HG03354 (cell line): ENCODE measurements around the gene LRIG2.

Source experiments
- ATAC-seq: cut with Tn5 transposase; IDR thresholded peaks from one replicate; pipeline ENCODE4 v1.9.1; 2021; ENCODE audit warnings: mild to moderate bottlenecking; ENCODE audit not compliant: unreplicated experiment, poor library complexity, severe bottlenecking

The LRIG2 gene

DNA sequence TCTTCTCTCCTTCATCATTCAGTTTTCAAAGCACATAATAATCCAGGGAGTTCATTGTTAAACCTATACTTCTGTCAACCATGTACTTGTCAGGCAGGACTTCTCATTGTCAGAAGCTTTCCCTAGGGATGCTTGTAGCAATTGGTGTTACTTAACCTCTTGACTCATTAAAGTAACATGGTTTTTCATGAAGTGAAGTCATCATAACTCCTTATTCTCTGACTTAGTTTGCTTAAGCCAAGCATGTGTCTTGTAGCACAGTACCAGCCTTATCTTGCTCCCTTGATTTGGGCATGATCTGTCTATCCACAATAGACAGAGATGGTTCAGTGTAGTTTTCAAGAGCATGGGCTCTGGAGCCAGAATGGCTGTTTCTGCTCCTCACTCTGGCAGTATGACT lies 45.3 kb downstream of the LRIG2 start:
- no peak for ATAC-seq

DNA sequence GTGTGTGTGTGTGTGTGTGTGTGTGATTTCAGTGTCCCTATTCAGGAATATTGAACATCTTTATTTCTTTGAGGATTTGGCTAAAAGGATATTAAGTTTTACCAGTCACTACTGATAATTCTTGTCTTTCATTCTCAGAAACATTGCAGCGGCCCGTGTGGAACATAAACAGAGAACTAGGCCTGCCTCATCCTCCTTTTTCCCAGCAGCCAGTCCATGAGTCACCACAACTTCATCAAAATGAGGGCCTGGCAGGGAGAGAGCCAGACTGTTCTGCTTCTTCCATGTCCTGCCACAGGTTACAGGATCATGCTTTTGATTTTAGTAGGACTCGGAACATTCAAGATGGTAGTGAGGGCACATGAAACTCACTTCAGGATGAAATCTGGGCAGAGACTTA lies 50.7 kb downstream of the LRIG2 start:
- no peak for ATAC-seq

DNA sequence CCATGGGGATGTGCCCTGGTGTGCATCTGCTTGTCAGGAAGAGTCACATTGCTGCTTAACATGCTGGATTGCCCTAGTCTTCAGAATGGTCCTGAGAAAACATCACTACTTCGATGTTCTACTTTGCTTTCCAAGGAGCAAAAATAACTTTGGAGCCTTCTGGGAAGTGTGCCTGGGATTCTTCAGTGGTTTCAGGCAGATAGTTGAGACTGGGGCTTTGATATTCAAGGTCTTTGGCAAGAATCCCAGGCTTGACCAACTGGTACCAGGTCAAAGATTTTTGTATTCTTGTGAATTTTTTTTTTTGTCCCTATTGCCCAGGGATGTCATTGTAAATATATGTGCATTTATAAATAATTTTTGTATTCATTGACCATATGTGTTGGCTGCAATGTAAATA lies 51.4 kb downstream of the LRIG2 start:
- no peak for ATAC-seq

DNA sequence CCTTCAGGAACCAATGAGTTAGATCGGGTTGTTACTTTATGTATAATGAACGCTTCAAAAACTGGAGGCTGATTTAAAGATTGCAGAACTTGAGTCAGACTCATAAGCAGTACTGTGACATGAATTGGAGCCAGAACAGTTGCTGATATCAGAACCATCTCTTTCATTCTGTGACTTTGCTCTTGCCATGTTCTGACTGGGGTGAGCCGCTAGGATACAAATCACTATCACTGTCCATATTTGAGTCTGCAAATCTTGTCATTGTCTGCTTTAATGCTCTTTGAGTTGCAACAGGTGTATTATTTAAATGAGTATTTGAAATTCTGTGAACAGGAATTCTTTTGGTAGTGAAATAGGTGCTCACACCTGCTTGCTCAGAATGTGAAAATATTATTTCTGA lies 52.5 kb downstream of the LRIG2 start:
- ATAC-seq = no peak

DNA sequence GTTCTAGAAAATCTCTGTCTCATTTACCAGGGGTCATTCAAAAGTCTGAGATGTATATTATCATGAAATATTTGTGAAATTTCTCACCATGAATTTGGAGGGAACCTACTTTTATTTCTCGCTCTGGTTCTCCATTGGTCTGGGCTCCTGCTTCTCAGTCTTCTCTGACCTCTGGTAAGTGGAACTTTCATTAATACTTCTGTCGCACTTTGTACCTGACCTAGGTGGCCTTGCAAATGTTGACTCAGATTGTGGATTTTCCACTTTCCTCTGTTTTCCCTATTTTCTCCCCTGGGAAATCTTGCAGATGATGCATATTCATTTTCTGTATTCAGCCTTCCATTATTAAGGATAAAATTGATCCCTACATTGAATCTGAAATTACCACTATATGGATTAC lies 53.2 kb downstream of the LRIG2 start:
- no peak for ATAC-seq

DNA sequence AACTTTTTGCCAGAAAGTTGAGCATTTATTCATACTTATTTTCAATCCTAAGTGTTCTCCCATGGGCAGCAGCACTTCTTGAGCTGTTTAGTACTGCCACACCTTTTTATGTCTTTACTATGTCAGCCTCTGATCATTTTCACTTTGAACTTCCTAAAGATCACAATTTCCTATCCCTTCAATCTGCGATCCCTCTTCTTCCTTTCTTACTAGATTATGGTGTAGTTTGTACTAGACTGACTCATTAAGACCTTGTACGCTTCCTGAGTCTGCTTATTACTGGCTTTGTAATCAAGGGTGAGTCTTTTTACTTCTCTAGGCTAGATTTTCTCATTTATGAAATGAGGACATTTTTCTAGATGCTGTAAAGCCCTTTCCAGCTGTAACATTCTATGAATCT lies 55.1 kb downstream of the LRIG2 start:
- ATAC-seq = no peak

DNA sequence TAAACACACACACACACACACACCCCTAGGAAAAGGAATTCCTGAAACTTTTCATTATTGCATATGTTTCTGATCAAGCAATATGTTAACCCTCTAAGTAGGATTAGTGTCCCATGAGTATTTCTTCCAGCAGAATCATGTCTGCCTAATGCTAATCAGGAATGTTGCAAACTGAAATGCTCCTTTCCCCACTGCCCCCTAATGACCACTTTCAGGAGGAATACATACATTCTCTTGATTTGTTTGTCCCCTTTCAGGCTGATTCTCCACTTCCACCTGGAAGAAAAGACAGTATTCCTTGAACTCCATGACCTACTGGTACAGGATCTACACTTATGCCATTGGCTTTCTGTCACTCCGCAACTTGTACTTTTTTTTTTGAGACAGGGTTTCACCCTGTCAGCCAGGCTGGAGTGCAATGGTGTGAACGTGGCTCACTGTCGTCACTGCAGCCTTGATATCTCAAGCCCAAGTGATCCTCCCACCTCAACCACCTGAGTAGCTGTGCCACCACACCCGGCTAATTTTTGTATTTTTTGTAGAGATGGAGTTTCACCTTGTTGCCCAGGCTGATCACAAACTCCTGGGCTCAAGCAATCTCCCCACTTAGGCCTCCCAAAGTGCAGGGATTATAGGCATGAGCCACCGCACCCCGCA lies 56.7 kb downstream of the LRIG2 start:
- ATAC-seq = no peak

DNA sequence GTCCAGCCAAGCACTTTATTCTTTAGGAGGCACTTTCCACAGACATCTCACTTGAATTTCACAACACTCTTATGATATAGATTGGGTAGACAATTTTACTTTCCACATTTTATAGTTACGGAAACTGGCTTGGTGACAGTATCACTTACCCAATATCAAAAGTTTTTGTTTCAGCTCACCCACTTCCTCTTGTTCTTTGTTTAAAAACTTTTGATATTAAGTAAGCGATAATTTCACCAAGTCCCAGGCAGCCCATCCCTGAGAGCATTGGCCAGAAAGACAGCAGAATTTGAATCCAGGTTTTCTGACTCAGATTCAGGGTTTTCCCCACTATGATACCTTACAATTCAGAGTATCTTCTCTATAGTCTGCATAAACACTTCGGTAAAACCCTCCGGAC lies 60.0 kb downstream of the LRIG2 start:
- no peak for ATAC-seq

DNA sequence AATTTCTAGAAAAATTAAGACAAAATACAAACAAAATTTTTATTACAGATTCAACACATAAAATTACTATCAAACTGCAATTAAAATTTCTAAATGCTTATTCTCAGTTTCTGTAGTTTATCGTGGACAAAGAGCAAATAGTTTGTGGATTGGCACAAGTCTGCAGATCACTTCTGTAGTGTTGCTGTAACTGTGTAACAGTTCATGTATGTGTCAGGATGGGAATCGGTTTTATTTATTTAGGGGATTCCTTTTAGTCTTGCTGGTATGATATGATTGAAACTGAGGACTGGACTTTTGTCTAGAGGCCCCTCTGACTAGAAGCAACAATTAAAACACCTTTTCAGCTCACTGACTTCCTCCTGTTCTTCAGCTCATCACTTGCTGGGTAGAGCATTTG lies 60.8 kb downstream of the LRIG2 start:
- no peak for ATAC-seq

DNA sequence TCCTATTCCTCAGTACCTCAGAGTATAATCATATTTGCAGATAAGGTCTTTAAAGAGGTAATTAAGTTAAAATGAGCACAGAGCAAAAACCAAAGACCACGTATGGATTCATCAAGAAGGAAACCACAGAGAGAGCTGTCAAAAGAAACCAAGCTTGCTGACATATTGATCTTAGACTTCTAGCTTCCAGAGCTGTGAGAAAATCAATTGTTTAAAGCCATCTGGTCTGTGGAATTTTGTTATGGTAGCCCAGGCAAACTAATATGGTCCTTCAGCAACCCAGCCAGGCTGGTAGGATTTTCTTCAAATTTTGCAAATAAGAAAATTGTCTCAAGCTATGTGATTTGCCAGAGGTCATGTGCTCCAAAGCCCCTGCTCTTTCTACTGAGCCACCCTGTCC lies 62.5 kb downstream of the LRIG2 start:
- no peak for ATAC-seq

DNA sequence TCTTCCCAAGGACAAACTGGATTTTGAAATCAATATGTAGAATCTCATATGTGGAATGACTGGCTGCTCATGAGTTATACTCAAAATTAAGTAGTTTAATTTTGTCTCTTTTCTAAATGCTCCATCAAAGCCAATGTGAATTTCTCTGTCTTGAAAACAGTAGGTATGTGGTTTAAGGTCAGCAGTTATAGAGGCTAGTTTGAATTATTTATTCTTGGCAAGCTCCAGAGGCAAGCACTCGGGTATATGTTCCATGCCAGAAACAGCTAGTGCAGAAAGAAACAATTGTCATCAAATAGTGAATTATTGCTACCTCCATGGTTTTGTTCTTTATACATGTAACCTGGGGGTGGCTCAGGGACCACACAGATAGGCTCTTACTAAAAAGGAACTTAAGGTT lies 63.5 kb downstream of the LRIG2 start:
- no peak for ATAC-seq

DNA sequence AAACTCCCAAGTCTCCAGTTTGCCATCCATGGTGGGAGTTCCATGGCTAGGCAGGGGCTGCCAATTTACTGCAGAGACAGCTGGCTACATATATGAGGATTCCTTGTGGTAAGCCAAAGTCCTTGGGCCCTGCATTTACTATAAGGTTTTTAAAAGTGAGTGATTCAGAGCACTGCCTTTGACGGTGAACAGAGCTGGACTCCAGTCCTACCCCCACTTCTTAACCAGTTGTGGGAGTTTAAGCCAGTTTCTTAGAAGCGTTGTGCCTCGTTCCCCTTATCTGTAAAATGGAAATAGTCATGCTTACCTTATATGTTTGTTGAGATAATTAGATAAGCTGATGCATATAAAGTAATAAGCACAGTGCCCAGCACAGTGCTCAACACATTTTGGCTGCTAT lies 64.6 kb downstream of the LRIG2 start:
- no peak for ATAC-seq

DNA sequence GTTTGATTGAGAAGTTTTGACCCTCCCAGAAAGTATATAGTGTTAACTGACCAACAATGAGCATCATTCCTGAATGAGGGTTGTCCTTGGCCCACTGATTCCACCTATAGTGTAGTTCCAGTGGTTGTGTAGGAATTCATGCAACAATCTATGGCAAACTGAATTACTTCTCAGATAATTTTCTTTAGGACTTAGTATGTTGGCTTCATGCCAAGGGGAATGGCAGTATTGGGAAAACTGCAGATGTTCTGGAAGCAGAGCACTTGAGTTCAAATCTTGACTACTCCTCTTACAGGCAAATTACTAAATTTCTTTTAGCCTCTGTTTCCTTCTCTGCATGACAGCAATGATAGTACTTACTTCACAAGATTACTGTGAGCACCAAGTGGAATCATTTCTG lies 65.8 kb downstream of the LRIG2 start:
- ATAC-seq = no peak

DNA sequence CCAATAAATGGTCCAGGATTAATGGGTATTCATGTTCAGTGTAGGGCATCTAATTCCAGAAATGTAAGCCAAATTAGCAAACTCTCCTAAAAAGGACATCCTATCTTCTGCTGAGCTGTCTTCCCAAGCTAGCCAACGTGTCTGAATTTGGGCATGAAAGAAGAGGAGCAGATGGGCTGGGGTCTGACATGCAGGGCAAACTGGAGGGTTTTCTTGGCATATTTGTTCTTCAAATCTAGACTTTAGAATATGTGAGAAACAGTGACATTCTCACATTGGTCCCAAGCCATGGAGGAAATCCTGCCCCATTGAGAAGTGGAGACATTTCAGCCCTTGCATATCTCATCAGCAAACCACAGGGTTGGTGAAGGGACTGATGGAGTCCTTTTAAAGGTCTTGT lies 67.2 kb downstream of the LRIG2 start:
- ATAC-seq = no peak

DNA sequence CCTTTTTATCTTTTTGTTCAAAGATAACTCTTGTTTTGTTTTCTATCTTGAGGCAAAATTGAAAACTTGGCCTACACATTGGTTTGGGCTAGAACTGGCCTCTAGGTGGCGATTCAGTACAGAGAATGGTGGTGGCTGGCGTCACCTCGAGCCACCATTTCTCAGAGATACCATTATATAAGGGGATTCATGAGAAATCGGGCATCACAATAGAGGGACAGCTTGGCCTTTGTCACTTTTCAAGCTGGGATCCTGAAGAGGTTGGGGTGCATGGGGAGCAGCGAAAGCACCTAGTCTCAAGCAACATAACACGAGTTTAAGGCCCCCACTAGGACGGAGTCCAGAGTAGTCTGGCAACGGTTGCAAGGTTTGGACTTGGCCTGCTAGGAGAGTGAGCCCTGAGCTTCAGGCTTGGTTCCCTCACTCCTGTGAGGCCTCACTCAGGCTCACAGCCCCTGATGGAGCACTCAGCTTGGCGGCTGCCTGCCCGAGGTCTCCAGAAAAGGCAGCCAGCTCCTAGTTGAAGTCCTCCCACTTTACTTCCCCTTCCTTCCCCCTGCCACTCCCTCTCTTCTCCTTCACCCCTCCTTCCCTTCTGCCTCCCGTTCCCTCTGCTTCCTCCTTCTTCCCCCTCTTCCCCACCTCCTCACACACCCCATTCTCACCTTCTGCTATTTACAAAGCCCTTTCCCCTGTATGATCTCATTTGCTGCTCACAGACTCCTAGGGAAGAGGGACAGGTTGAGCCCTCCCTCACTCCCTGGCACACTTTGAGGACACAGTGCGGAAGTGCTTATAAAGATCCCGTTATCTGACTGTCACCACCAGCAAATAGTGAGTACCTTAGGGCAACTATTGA lies 67.8 kb downstream of the LRIG2 start:
- ATAC-seq = peak; percentile 89

DNA sequence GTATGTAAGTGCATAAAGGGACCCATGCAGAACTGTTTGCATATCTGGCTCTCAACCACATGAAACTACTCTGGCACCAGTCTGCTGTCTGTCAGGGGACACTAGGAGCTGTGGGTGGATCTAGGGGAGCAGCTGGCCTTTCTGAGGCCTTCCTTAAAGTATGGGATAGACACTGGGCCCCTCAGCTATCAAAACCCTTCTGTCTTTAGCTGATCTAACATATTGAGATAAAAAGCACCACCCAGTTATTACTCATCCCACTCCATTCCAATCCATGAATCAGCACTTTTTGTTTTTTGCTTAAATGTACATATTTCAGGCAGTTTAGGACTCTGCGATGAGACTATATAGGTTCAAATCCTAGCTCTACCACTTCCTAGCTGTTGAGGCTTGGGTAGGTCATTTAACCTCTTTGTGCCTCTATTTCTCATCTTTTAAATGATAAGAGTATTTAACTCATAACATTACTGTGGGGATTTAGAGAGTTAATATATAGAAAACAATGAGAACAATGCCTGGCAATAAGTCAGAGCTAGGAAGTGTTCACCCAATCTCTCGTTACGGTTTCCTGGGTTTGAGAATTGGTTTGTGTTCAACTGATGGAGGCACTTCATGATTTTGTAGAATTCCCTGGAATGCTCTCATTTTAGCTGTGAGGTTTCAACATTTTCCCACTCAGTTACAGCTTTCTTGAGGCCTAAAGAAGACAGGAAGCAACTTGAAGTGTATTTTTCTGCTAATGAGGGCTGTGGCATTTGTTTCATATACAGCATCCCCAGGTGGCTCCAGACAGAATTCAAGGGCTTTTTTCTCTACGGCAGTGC lies 68.9 kb downstream of the LRIG2 start:
- no peak for ATAC-seq

DNA sequence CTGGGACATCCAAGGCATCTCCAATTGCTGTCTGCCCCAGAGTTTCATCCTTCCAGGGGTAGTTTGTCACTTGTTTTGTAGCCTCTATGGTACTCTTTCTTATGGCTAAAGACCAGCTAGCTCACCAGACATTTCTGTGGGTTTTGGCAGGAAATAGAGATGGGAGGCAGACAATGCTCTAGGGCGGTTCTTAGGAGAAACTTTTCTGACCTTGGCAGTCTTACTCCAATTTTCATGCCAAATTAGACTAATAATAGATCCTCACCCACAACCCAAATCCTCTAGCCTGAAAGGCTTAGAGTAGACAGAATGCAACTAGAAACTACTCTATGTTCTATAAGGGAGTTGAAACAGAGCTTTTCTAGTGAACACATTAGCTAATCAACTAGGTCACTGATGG lies 69.8 kb downstream of the LRIG2 start:
- no peak for ATAC-seq

DNA sequence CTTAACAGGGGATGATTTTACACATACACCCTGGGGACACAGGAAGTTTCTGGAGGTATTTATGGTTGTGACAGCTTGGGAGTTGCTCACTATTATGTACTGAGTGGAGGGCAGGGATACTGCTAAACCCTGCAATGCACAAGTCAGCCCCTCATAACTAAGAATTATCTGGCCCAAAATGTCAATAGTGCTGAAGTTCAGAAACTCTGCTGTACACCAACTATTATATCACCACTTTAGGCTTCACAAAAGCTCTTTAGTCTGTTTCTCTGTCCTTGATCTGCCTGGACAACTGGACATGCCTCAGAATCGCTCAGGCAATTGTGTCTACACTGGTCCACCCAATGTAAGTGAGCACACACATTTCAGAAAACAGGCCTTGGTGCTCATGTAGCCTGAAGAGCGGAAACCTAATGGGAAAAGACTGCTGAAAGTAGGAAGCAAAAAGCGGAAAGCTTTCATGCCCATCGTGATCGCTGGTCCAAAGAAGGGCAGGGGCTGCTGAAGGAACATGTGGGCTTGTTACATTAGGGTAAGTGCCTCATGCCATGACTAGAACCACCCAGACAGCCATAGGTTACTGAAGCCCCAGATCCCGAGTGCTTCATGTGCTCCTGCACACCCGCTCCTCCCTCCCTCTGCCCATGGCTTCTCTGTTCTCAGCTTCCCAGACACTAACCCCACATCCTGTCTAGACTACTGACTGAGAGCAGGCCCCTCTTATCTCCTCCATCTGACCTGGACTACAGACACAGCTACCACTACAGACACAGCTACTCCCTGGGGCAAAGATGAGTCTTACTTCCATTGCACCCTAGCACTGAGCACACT lies 73.5 kb downstream of the LRIG2 start:
- ATAC-seq = no peak

DNA sequence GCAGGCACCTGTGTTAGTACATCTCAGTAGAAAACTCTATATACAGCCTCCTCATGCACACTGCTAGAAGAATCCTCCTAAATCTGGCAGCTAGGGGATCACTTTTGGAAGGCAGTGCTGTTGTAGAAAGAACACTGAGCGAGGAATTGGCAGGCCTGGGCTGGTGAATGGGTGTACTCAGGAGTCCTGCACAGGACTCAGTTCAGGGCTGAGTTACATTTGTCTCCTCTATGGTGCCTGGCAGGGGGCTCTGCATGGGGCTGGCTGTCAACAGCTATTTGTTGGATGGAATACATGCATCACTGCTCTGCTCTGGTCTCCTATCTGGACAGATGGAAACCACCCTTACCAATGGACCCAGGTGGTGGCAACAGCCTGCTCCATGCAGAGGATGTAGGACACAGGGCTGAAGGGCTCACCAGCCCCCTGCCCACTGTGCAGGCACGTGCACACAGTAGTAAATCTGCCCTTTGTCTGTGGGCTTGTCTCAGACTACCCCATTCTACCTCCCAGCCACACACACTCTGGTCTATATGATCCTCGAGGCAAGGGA lies 74.2 kb downstream of the LRIG2 start:
- ATAC-seq = no peak

DNA sequence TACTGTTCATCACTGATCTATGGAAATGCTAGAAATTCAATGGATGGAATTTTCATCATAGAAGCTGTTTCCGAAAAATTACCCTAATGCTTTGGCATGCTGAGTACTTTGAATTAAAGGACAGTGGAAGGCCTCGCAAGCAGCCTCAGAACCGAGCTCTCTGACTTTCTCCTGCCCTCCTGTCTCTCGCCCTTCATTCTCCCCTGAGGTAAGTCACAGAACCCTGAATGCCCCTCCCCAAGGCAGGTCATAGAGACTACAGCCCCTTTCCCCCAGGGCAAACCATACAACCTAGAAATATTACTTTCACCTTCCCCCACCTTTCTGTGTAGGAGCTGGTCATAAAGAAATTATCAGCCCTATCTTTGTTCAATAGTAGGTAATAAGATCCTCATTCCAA lies 74.8 kb downstream of the LRIG2 start:
- no peak for ATAC-seq
